Urinary bladder (tissue), 4 donors: ENCODE measurements around the gene CTSA. TPM values are rescaled to one million over a fixed set of nuclear protein-coding genes. Genes with fewer than 3 reads are reported as not detected.
"Not testable (repeated sequence)": the region's sequence is repeated elsewhere in the genome, so short reads cannot be mapped to it uniquely, and the experiment has no call there.

ENCODE experiments used
- DNase-seq: peaks from one replicate; pipeline ENCODE4 v3.0.0-alpha.2; 2015; ENCODE audit errors: extremely low spot score
- H3K27ac ChIP-seq: one replicate; pipeline ENCODE4 v1.5.1; 2013; ENCODE audit warnings: low read depth, mild to moderate bottlenecking, moderate library complexity
- H3K36me3 ChIP-seq: one replicate; pipeline ENCODE4 v1.6.1; 2013; ENCODE audit warnings: mild to moderate bottlenecking, moderate library complexity; ENCODE audit not compliant: insufficient read depth
- H3K4me1 ChIP-seq: one replicate; pipeline ENCODE4 v1.6.1; 2013; ENCODE audit warnings: mild to moderate bottlenecking, moderate library complexity; ENCODE audit not compliant: insufficient read depth
- H3K4me3 ChIP-seq: one replicate; pipeline ENCODE4 v1.5.1; 2013; ENCODE audit warnings: low read depth, low read length
- WGBS: extraction: QIAGEN DNeasy Blood & Tissue Kit; methylation state at CpG from one replicate; pipeline ENCODE4 v1.1.7; 2013; 5-methylcytosine and 5-hydroxymethylcytosine counted together
- polyA plus RNA-seq: library from polyadenylated mRNA; stranded (reverse); fragments of 200-250 nt; gene quantifications from one replicate; pipeline ENCODE4 v1.2.3, GENCODE V29; 2013
- total RNA-seq: library from RNA; depleted of rRNA; stranded (reverse); fragments of >200 nt; gene quantifications from one replicate; pipeline ENCODE4 v1.2.3, GENCODE V29; 2014
- donor health status: healthy with polysubstance abuse.
- donor health status: healthy.

Gene CTSA
- total and polyA plus RNA-seq, 2 donors, result 31.7 to 129 TPM

DNA sequence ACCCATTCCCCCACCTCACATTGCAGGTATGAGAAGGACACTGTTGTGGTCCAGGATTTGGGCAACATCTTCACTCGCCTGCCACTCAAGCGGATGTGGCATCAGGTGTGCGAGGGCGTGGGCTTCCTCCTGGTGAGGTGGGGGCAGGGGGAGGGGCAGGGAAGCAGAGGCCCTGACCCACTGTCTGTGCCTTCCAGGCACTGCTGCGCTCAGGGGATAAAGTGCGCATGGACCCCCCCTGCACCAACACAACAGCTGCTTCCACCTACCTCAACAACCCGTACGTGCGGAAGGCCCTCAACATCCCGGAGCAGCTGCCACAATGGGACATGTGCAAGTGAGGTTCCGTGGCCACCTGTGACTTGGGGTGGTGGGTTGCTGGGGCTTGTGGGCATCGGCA is 3.7 kb downstream of the CTSA start:
- no peak for DNase-seq
- Histone ChIP-seq H3K4me3 (no peak overlapping the region), H3K27ac (no peak overlapping the region), H3K4me1 (no peaks in the 10 kb centered on the region), H3K36me3 (peaks cover 4% of the 10 kb centered on the region)
- 78% methylated on average over 12 of the region's 12 CpGs for WGBS

DNA sequence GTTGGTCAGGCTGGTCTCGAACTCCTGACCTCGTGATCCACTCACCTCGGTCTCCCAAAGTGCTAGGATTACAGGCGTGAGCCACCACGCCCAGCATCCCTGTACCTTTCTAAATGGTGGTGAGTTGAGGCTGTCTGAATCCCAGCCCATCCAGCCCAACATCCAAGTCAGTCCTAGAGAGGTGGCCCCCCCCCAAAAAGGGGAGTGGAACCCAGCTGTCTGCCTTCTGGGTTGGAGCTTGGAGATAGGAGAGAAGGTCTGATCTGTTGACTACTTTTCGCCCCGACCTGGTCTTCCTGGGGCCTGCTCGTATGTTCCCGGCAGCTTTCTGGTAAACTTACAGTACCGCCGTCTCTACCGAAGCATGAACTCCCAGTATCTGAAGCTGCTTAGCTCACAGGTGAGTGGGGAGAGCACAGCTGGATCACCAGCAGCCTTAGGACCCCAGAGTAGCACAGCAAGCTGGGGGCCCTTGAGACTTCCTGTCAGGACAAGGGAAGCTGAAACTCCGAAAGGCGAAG is 5.6 kb downstream of the CTSA start:
- no peak for DNase-seq
- no peaks in the 10 kb centered on the region for H3K4me1 ChIP-seq
- peaks cover 4% of the 10 kb centered on the region for H3K36me3 ChIP-seq
- WGBS, result 92% methylated on average over 14 of the region's 14 CpGs
- H3K4me3 ChIP-seq, result no peak overlapping the region
- H3K27ac ChIP-seq, result no peak overlapping the region

DNA sequence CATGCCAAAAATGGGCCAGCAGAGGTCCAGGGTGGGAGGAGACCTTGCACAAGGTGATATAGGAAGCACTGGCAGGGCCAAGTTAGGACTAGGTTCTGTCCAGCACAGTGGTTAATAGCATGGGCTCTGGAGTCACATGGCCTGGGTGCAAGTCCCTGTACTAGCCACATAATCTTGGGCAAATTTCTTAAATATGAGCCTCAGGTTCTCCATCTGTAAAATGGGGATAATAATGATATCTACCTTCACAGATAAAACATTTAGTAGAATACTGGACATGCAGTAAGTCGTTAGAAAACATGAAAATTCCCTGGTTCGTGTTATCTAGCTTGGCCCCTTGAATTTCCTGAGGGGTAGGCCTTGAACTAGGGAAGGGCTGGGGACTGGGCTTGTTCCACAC is 6.2 kb downstream of the CTSA start:
- no peak overlapping the region for H3K27ac ChIP-seq
- no peak for DNase-seq
- no peaks in the 10 kb centered on the region for H3K4me1 ChIP-seq
- WGBS, result 84% methylated on average over 2 of the region's 2 CpGs
- H3K36me3 ChIP-seq, result peaks cover 4% of the 10 kb centered on the region
- H3K4me3 ChIP-seq, result no peak overlapping the region

DNA sequence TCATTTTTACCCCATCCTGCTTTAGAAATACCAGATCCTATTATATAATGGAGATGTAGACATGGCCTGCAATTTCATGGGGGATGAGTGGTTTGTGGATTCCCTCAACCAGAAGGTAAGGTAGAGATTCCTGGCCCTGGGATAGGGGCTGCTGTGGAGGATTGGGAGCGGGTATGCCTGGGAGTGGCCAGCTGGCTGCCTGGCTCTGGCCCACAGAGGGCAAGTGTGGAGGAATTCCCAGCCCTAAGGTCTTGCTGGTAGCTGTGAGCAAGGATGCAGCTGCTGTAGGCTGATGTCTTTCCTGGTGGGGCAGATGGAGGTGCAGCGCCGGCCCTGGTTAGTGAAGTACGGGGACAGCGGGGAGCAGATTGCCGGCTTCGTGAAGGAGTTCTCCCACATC is 6.6 kb downstream of the CTSA start:
- Histone ChIP-seq H3K27ac (no peak overlapping the region), H3K4me3 (no peak overlapping the region), H3K36me3 (peaks cover 4% of the 10 kb centered on the region), H3K4me1 (no peaks in the 10 kb centered on the region)
- 95% methylated on average over 7 of the region's 7 CpGs for WGBS
- no peak for DNase-seq

DNA sequence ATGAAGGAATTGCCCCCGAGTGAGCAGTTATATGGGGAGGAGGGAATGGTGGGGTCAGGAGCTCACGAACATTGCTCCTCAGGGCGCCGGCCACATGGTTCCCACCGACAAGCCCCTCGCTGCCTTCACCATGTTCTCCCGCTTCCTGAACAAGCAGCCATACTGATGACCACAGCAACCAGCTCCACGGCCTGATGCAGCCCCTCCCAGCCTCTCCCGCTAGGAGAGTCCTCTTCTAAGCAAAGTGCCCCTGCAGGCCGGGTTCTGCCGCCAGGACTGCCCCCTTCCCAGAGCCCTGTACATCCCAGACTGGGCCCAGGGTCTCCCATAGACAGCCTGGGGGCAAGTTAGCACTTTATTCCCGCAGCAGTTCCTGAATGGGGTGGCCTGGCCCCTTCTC is 7.2 kb downstream of the CTSA start:
- 82% methylated on average over 12 of the region's 12 CpGs for WGBS
- peaks cover 4% of the 10 kb centered on the region for H3K36me3 ChIP-seq

DNA sequence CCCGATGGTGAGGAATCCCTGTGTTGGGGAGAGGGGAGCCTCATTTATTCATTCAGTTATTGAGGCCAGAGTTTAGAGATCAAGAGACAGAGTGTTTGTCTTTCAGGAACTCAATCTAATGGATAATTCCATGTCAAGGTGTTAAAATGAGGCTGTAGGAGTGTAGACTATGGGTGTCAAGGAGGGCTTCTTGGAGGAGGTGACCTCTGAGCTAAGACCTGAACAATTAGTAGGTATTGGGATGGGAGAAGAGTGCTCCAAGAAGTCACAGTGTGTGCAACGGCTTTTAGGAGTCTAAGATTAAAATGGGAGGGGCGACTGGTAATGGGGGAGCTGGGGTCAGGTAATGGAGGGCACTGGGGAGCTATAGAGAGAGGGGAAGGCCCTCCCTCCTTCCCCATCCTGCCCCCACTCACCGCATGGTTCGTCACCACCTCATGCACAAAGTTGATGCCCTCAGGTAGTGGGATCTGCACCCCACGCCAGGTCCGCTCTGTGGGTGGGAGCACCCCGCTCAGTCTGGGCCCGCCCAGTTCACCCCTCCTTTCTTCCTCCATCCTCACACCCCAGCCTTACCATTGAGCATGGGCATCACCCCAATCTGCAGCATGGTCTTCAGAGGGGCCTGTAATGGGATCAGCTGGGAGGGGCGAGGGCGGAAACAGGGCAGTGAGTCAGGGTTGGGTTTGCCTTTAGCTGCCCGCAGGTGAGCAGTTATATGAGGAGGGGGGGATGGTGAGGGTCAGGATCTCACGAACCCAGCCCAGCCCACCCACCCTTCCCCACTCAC is 8.1 kb downstream of the CTSA start:
- Histone ChIP-seq H3K4me3 (no peak overlapping the region), H3K27ac (no peak overlapping the region), H3K4me1 (no peaks in the 10 kb centered on the region), H3K36me3 (peaks cover 4% of the 10 kb centered on the region)
- DNase-seq, result no peak
- 87% methylated on average over 13 of the region's 13 CpGs for WGBS

More for the DNA sequence above, 7.2 kb downstream of the CTSA start:
- Histone ChIP-seq H3K4me3 (no peak overlapping the region), H3K27ac (no peak overlapping the region), H3K4me1 (no peaks in the 10 kb centered on the region)
- no peak for DNase-seq

DNA sequence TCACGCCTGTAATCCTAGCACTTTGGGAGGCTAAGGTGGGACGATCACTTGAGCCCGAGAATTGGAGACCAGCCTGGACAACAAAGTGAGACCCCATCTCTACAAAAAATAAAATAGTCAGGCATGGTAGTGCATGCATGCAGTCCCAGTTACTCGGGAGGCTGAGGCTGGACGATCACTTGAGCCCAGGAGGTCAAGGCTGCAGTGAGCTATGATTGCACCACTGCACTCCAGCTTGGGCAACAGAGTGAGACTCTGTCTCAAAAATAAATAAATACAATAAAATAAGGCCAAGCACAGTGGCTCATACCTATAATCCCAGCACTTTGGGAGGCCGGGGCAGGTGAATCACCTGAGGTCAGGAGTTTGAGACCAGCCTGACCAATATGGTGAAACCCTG is 10.2 kb downstream of the CTSA start:
- H3K36me3 ChIP-seq, DNase-seq, H3K27ac ChIP-seq, H3K4me1 ChIP-seq, H3K4me3 ChIP-seq: not testable (repeated sequence)
- WGBS, result 96% methylated on average over 6 of the region's 6 CpGs

DNA sequence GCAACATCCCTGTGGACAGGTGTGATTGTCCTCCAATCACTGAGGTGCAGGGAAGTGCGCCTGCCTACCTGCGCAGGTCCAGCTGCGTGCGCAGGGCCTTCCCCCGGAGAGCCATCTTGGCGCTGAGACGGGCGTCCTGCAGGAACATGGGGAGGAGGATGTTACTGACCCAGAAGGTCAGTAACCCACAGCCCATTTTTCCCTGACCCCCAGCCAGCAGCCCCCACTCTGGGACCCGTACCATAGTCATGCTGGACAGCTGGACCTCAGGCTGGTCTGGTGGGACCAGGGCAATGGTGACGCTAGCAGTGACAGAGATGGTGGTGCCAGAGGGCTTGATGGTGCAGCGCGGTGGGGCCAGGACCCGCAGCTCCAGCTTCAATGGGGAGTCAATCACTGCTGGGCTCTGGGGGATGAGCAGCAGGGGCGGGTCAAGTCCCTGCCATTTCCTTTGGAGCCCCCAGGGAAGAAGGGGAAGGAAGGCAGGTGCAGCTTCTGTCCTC is 11.1 kb downstream of the CTSA start:
- 93% methylated on average over 14 of the region's 14 CpGs for WGBS
- Histone ChIP-seq H3K4me3 (no peak overlapping the region), H3K27ac (no peak overlapping the region), H3K36me3 (peaks cover 3% of the 10 kb centered on the region), H3K4me1 (no peaks in the 10 kb centered on the region)
- no peak for DNase-seq

DNA sequence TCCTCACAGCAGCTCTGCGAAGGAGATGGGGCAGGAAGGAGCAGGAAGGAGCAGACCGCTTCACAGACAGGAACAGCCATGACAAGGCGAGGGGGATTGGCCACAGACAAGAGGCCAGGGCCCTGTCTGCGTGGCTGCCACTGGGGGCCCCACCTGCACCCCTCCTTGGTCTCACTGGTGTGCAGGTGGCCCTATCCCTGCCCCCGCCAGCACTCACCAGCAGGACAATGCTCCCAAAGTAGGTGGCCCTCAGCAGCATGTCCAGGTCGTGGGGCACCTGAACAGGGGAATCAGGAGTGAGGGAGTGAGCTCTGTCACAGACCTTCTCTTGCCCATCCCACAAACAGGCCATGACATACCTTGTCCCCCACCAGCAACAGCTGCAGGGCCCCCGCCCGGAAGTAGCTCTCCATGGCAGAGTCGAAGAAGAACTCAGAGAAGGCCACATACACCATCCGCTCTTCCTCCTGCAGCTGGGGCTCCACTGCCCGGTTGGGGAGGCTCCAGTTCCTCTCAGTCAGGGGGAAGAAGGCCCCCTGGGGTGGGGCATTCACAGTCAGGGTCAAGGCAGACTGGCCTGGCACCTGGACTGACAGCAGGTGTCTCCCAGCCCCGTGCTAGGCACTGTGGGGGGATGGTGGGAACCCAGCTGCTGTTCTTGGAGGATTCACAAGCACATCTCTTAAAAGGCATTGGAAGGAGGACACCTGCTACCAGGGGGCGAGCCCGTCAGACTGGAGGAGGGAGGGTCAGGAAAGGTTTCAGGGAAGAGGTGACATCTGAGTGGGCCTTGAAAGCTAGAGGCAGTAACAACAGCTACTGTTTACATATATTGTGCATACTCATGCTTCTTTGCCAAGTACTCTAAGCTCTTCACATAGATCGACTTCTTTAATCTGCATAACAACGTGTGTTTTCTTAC is 13.7 kb downstream of the CTSA start:
- DNase-seq, result no peak
- Histone ChIP-seq H3K36me3 (no peaks in the 10 kb centered on the region), H3K4me1 (no peaks in the 10 kb centered on the region), H3K4me3 (no peak overlapping the region), H3K27ac (no peak overlapping the region)
- 83% methylated on average over 16 of the region's 16 CpGs for WGBS

DNA sequence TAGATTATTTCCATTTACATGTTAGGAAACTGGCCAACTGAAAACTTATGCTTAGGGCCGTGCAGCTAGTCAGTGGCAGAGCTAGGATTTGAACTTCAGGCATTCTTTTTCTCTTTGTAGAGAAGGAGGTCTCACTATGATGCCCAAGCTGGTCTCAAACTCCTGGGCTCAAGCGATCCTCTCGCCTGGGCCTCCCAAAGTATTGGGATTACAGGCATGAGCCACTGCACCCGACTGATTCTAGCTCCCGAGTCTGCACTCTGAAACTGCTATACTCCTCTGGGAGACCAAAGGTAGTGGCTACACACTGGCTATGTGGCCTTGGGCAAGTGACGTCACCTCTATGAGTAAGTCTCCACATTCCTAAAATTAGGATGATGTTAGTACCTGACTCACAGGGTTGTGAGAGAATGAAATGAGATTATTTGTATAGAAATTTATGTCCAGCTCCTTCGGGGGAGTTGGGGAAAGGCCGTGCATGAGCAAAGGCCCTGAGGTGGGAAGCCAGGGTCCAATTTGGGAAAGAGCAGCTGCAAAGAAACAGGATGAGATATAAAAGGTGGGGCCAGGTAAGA is 14.5 kb downstream of the CTSA start:
- 89% methylated on average over 8 of the region's 8 CpGs for WGBS
- Histone ChIP-seq H3K27ac (no peak overlapping the region), H3K4me3 (no peak overlapping the region), H3K4me1 (no peaks in the 10 kb centered on the region), H3K36me3 (no peaks in the 10 kb centered on the region)
- DNase-seq, result no peak

DNA sequence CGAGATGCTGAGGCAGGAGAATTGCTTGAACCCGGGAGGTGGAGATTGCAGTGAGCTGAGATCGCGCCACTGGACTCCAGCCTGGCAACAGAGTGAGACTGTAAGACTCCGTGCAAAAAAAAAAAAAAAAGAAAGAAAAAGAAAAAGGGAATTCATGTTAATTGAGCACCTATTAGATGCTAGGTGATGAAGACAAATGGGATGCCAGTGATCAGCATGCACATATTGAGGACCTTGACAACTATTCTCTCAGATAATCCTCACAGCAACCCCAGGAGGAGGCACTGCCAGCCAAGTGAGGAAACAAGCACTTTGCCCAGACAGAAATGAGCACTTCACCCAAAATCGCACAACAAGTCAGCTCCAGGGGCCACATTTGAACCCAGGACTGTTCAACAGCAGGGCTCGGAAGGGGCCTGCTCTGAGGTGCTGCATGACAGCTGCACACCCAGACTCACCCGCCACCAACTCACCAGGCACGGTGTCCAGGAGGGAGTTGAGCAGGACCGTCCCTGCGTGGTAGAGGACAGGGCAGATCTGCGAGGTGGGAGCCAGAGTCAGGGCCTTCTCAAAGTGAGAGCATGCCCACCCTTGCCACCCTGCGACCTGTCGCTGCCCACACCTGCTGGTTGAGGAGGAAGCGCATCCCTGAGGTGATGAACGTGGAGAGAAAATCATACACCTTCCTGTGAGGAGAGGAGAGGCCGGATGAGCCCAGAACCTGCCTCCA is 16.2 kb downstream of the CTSA start:
- H3K36me3 ChIP-seq, result no peaks in the 10 kb centered on the region
- H3K4me1 ChIP-seq, result no peaks in the 10 kb centered on the region
- H3K4me3 ChIP-seq, result no peak overlapping the region
- 94% methylated on average over 17 of the region's 17 CpGs for WGBS
- no peak overlapping the region for H3K27ac ChIP-seq
- DNase-seq, result no peak

DNA sequence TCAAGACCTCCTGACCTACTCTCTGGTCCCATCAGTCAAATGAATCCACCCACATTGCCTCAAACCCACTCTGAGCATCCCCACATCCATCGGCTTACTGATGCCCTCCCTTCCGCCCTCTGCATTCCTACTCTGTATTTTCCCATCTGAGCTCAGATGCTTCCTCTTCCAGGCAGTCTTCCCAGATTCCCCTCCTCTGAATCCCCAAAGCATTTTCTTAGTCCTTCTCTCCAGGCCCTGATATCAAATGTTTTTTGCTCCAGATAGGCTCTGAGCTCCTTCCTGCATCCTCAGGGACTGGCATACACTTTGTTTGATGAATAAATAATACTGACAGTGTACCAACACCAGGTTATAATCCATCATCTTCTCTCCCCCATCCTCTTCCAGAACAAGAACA is 16.9 kb downstream of the CTSA start:
- no peaks in the 10 kb centered on the region for H3K36me3 ChIP-seq
- WGBS, result 97% methylated on average over 2 of the region's 2 CpGs
- H3K4me3 ChIP-seq, result no peak overlapping the region
- no peak overlapping the region for H3K27ac ChIP-seq
- H3K4me1 ChIP-seq, result no peaks in the 10 kb centered on the region
- no peak for DNase-seq

DNA sequence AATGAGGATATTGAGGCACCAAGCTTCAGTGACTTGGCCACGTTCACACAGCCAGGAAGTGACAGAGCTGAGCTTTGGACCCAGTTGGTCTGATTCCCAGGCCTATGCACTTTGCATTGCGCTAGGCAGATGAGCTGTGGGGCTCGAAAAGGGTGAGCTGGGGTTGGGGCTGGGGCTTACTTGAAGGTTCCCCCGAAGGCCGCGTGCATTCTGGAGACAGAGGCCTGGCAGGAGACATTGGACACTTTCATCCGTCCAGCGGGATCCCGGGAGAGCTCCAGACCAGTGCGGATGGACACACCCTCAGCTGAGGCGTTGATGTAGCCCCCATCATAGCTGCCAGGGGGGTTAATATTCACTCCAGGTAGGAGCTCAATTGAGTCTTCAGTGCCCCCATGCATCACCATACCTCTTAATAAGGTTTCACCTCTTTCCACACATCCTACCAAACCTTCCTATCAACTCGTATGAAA is 18.2 kb downstream of the CTSA start:
- H3K4me3 ChIP-seq, result no peak overlapping the region
- H3K27ac ChIP-seq, result no peak overlapping the region
- no peaks in the 10 kb centered on the region for H3K4me1 ChIP-seq
- no peak for DNase-seq
- 89% methylated on average over 12 of the region's 12 CpGs for WGBS
- no peaks in the 10 kb centered on the region for H3K36me3 ChIP-seq
